HepG2 (cell line): ENCODE data around the gene GPR83. TPM values are rescaled to one million over a fixed set of nuclear protein-coding genes. Genes with fewer than 3 reads are reported as not detected.

Source experiments
- ATAC-seq: fragments of 200-7000 bp; cut with Tn5 transposase; 3 replicates; pipeline ENCODE4 v1.9.1; 2020; ENCODE audit warnings: mild to moderate bottlenecking, moderate library complexity
- BruUV-seq: library from RNA; stranded (reverse); fragments of 400-500 nt; replicated peaks from 2 replicates; lab custom pipeline; 2021; lab: Mats Ljungman, UMichigan
- CTCF ChIA-PET: fragments of 300-600 bp; formaldehyde crosslinking; extraction: SDS; loops from one replicate; lab custom pipeline; 2021; ENCODE audit warnings: low total read pairs, inconsistent platforms, low intra/inter-chr PET ratio; lab: Yijun Ruan, JAX
- POLR2A ChIA-PET: fragments of 350-600 bp; sonication (Branson Sonifier 250); formaldehyde crosslinking; loops from one replicate; lab custom pipeline; 2020; ENCODE audit warnings: antibody characterized with exemption, inconsistent platforms; lab: Yijun Ruan, JAX
- DNase-seq: peaks from one replicate; pipeline ENCODE4 v3.0.0-alpha.2; 2015; ENCODE audit warnings: low spot score
- FAIRE-seq: peaks from 3 replicates; lab custom pipeline; 2011; peaks lifted over from hg19 to GRCh38; lab: Jason Lieb, UNC
- H2AFZ ChIP-seq: one replicate; pipeline ENCODE4 v1.6.1; 2011; ENCODE audit warnings: low read length, inconsistent platforms
- H3K27ac ChIP-seq: fragments of 300-600 bp; 3 replicates; pipeline ENCODE4 v1.8.0; 2011; ENCODE audit warnings: mixed run types, mild to moderate bottlenecking, mixed read lengths, low read length, inconsistent platforms; ENCODE audit not compliant: insufficient read depth; ENCODE audit errors: extremely low read length
- H3K27me3 ChIP-seq, 2 experiments: fragments of 200-600 bp in 1 of 2; 2 replicates in 1 of 2; 3 replicates in 1 of 2; pipeline versions ENCODE4 v1.6.0 to v1.8.0; 2011; ENCODE audit warnings: low read length in 2 of 2, mild to moderate bottlenecking in 2 of 2, moderate library complexity in 2 of 2, inconsistent platforms in 1 of 2; ENCODE audit not compliant: insufficient read depth in 2 of 2, control insufficient read depth in 1 of 2
- H3K36me3 ChIP-seq, 2 experiments: fragments of 200-600 bp in 1 of 2; replicated peaks in 1 of 2; 2 replicates in 1 of 2; 3 replicates in 1 of 2; pipeline versions ENCODE4 v1.5.1 to v1.8.0; 2011; ENCODE audit warnings: low read length in 2 of 2, inconsistent platforms in 1 of 2; ENCODE audit not compliant: insufficient read depth in 2 of 2, control insufficient read depth in 1 of 2
- H3K4me1 ChIP-seq: 2 replicates; pipeline ENCODE4 v1.5.1; 2012; ENCODE audit warnings: low read length, inconsistent platforms; ENCODE audit not compliant: insufficient read depth
- H3K4me2 ChIP-seq: 2 replicates; pipeline ENCODE4 v1.6.0; 2011; ENCODE audit warnings: low read depth, low read length, inconsistent platforms
- H3K4me3 ChIP-seq, 3 experiments: fragments of 200-600 bp in 1 of 3; sonication (generic), shearing (Covaris generic) in 1 of 3; replicated peaks in 1 of 3; 2 replicates each; pipeline ENCODE4 v1.5.1; 2011 to 2016; ENCODE audit warnings: low read length in 3 of 3, inconsistent platforms in 2 of 3, low read depth in 2 of 3, mild to moderate bottlenecking in 2 of 3, control low read depth in 1 of 3, mixed read lengths in 1 of 3; ENCODE audit not compliant: insufficient read depth in 1 of 3
- H3K79me2 ChIP-seq: one replicate; pipeline ENCODE4 v1.6.1; 2011; ENCODE audit warnings: low read length, inconsistent platforms; ENCODE audit not compliant: insufficient read depth
- H3K9ac ChIP-seq: 2 replicates; pipeline ENCODE4 v1.6.0; 2011; ENCODE audit warnings: mild to moderate bottlenecking, low read depth, low read length, inconsistent platforms; ENCODE audit not compliant: insufficient read depth
- H3K9me3 ChIP-seq: 2 replicates; pipeline ENCODE4 v1.5.1; 2012; ENCODE audit warnings: mild to moderate bottlenecking, low read length
- H4K20me1 ChIP-seq: 2 replicates; pipeline ENCODE4 v1.6.0; 2011; ENCODE audit warnings: inconsistent platforms, mild to moderate bottlenecking, low read length, moderate library complexity; ENCODE audit not compliant: insufficient read depth
- AKNA ChIP-seq: sonication (generic); formaldehyde crosslinking; IDR thresholded peaks from 2 replicates; pipeline ENCODE4 v1.4.0; 2020; ENCODE audit warnings: missing genetic modification reagents, borderline replicate concordance
- EZH2 ChIP-seq: conservative IDR thresholded peaks from 2 replicates; pipeline ENCODE4 v1.6.1; 2012; ENCODE audit warnings: mild to moderate bottlenecking, low read depth, low read length, moderate library complexity
- NBN ChIP-seq: fragments of 450-650 bp; conservative IDR thresholded peaks from 2 replicates; pipeline ENCODE4 v1.6.1; 2017
- NFE2L1 ChIP-seq: sonication (generic); formaldehyde crosslinking; IDR thresholded peaks from 2 replicates; pipeline ENCODE4 v1.4.0; 2020; ENCODE audit warnings: missing genetic modification reagents, mild to moderate bottlenecking, borderline replicate concordance
- POGZ ChIP-seq: sonication (generic); formaldehyde crosslinking; IDR thresholded peaks from 2 replicates; pipeline ENCODE4 v1.4.0; 2020; ENCODE audit warnings: mild to moderate bottlenecking, missing genetic modification reagents
- SRSF9 ChIP-seq: fragments of 200-400 bp; formaldehyde crosslinking; IDR thresholded peaks from 2 replicates; pipeline ENCODE4 v1.6.1; 2018; ENCODE audit warnings: borderline replicate concordance, mild to moderate bottlenecking, low read depth, low read length; ENCODE audit not compliant: insufficient read depth, poor library complexity, severe bottlenecking
- TAF1 ChIP-seq: sonication (generic); formaldehyde crosslinking; IDR thresholded peaks from 2 replicates; pipeline ENCODE4 v1.4.0; 2020; ENCODE audit warnings: missing genetic modification reagents
- U2AF1 ChIP-seq: fragments of 200-400 bp; formaldehyde crosslinking; optimal IDR thresholded peaks from 2 replicates; pipeline ENCODE3; 2017; ENCODE audit warnings: mild to moderate bottlenecking, low read depth, low read length
- YY1 ChIP-seq: IDR thresholded peaks from 2 replicates; pipeline ENCODE4 v1.6.1; 2011; ENCODE audit warnings: low read length, low read depth, moderate library complexity, mild to moderate bottlenecking; ENCODE audit not compliant: insufficient read depth, insufficient replicate concordance
- WGBS: methylation state at CpG from one replicate; pipeline ENCODE4 v1.1.6; 2017; ENCODE audit warnings: low lambda C conversion rate; 5-methylcytosine and 5-hydroxymethylcytosine counted together
- in situ Hi-C: cut with HindIII; loops from 2 replicates; pipeline ENCODE4 v1.10.0; 2017; ENCODE audit warnings: low pct_unique_long_range_greater_than_20kb; ENCODE audit not compliant: extremely low pct_ligation_motif_present
- intact Hi-C: fragments of 100-400 bp; cut with micrococcal nuclease; formaldehyde crosslinking; loops from one replicate; pipeline ENCODE4 v1.10.0; 2022; ENCODE audit not compliant: unreplicated experiment
- polyA plus RNA-seq, 8 experiments: library from polyadenylated mRNA; depleted of rRNA in 3 of 8; stranded (reverse) in 7 of 8; unstranded in 1 of 8; fragments of >200 nt; fragmentation: Illumina TruSeq in 4 of 8; extraction: Trizol in 4 of 8; gene quantifications; 2 replicates each; pipeline versions ENCODE4 v1.2.1 to v1.2.3, GENCODE V29; 2011 to 2016; ENCODE audit warnings: low read depth in 4 of 8, missing spikeins in 1 of 8, mixed read lengths in 1 of 8; ENCODE audit not compliant: insufficient read depth in 1 of 8
- total RNA-seq, 5 experiments: library from RNA; depleted of rRNA; stranded (reverse); fragments of >200 nt; fragmentation: Illumina TruSeq; extraction: Trizol; gene quantifications; 2 replicates each; pipeline ENCODE4 v1.2.3, GENCODE V29; 2016; ENCODE audit warnings: low read depth in 1 of 5

The GPR83 gene
- total and polyA plus RNA-seq, 2 of the 13 experiments (the other 11 are each of a cell fraction or from before 2014, with no cell fraction given) = 0.04 to 0.11 TPM

- Histone ChIP-seq H3K79me2 (no peaks in the 10 kb centered on the region), H3K9me3 (no peaks in the 10 kb centered on the region), H3K27ac (no peak overlapping the region), H3K9ac (no peak overlapping the region), H4K20me1 (no peaks in the 10 kb centered on the region), H3K4me3 (no peak overlapping the region), H3K27me3 (no peaks in the 10 kb centered on the region), H3K4me2 (no peak overlapping the region), H2AFZ (no peak overlapping the region), H3K36me3 (peaks cover 4 to 18% of the 10 kb centered on the region in 2 experiments; a peak in 3 of 5 replicates), H3K4me1 (no peaks in the 10 kb centered on the region)
- no TSS peak for BruUV-seq
- ATAC-seq (no peak), DNase-seq (no peak), FAIRE-seq (no peak)
- in situ Hi-C loops = no loop called here
- TF ChIP-seq AKNA (CRISPR knock-in tag) = no peak
- no peak for TF ChIP-seq POGZ (CRISPR knock-in tag)
- TF ChIP-seq TAF1 (CRISPR knock-in tag) = no peak
- no peak for TF ChIP-seq YY1
- no peak for TF ChIP-seq U2AF1
- no peak for TF ChIP-seq NBN
- no peak for TF ChIP-seq NFE2L1 (CRISPR knock-in tag)
- TF ChIP-seq EZH2 = no peak
- TF ChIP-seq SRSF9 = no peak
- intact Hi-C loops = no loop called here
- ChIA-PET POLR2A (no interaction called here), CTCF (no interaction called here)
- 95% methylated on average over 4 of the region's 4 CpGs for WGBS
These were observed 45.9 kb upstream of the GPR83 start for GRCh38 chr11:94447149-94447548.
